GM12801 (cell line): Measurements from ENCODE around the gene AP2B1.
A peak's percentile ranks its signal among the peaks of the same experiment; 100 is the strongest.

ENCODE experiments used
- TF ChIP-seq, protein P1 (sequence below): IDR thresholded peaks from one replicate; pipeline ENCODE4 v1.5.1; 2011; ENCODE audit warnings: control low read depth; ENCODE audit not compliant: insufficient read length; ENCODE audit errors: extremely low read depth

Gene AP2B1

GRCh38 chr17:35745749-35746320 is 158.7 kb downstream of the AP2B1 start:
- TF ChIP-seq, protein P1, sequence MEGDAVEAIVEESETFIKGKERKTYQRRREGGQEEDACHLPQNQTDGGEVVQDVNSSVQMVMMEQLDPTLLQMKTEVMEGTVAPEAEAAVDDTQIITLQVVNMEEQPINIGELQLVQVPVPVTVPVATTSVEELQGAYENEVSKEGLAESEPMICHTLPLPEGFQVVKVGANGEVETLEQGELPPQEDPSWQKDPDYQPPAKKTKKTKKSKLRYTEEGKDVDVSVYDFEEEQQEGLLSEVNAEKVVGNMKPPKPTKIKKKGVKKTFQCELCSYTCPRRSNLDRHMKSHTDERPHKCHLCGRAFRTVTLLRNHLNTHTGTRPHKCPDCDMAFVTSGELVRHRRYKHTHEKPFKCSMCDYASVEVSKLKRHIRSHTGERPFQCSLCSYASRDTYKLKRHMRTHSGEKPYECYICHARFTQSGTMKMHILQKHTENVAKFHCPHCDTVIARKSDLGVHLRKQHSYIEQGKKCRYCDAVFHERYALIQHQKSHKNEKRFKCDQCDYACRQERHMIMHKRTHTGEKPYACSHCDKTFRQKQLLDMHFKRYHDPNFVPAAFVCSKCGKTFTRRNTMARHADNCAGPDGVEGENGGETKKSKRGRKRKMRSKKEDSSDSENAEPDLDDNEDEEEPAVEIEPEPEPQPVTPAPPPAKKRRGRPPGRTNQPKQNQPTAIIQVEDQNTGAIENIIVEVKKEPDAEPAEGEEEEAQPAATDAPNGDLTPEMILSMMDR: no peak

- TF ChIP-seq, protein P1: peak; percentile 10
Observed at GRCh38 chr17:35747540-35748017, 160.5 kb downstream of the AP2B1 start.

DNA sequence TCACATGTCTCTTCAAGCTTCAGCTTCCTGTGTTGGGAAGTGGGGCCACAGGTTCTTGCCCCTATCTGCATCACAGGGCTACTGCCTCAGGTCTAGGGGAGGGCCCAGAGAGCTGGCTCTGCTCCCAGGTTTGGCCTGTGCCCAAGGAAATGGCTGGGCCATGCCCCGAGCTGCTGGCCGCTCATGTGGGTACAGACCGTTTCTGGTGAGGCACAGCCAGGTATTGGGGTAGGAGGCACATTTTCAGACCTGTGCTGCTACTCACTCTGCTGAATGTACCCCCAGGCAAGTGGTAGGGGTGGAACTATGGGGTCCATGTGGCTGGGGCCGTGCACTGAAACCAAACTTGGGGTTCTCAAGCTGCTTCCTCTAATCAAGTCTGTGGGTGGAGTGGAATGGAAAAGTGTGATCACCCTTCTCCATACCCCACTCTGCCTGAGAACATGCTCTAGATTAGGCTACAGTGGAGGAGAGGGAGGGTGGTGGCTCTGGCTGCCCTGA is 161.3 kb downstream of the AP2B1 start:
- TF ChIP-seq, protein P1: no peak

DNA sequence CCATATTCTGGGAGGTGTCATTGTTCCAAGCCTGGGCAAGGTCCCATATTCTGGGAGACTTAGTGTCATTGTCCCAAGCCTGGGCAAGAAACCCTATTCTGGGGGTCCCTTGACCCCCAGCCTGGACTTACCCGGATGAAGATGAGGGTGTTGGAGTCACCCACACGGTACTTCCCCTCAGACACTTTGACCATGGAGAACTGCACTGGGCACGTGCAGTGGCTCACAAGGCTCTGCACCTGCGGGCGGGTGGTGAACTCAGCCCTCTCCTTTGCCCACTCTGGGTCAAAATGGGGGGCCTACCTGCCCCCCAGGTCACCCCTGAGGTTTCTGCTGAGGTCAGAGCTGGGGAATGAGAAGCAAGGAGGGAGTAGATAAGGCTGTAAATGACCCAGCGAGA is 161.9 kb downstream of the AP2B1 start:
- TF ChIP-seq, protein P1: no peak

DNA sequence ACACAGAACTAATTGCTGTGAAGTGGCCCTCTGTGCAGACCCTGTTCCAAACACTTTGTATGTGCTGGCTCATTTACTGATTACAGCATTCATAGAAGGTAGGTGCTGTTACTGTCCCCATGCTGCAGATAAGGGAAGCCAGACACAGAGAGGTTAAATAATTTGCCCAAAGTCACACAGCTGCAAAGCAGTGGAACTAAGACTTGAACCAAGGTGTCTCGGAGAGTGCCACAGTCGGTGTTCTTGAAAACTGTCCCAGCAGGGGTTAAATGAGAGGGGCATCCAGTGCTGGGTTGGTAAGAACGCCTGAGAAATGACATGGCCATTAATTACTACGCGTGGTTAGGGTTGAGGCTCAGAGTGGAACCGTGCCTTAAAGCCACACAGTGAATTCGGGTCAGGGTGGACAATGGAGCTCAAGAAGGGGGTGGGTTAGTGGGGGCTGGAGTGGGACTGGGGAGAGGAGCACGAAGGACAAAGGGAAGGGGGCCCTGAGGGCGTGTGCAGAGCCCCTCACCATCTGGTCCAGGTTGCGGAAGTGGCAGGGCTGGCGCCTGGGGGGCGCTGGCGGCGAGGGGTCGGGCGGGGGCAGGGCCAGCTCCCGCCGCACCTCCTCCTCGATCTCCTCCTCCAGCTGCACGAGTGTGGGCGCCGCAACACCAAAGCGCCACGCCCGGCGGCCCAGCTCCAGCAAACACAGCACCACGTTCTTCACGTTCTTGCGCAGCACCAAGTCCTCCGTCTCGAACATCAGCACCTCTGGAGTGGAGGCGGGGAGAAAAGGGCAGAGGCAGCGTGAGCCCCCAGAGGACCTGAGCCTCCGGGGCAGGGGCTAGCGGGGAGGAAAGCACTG is 162.7 kb downstream of the AP2B1 start:
- TF ChIP-seq, protein P1: no peak

DNA sequence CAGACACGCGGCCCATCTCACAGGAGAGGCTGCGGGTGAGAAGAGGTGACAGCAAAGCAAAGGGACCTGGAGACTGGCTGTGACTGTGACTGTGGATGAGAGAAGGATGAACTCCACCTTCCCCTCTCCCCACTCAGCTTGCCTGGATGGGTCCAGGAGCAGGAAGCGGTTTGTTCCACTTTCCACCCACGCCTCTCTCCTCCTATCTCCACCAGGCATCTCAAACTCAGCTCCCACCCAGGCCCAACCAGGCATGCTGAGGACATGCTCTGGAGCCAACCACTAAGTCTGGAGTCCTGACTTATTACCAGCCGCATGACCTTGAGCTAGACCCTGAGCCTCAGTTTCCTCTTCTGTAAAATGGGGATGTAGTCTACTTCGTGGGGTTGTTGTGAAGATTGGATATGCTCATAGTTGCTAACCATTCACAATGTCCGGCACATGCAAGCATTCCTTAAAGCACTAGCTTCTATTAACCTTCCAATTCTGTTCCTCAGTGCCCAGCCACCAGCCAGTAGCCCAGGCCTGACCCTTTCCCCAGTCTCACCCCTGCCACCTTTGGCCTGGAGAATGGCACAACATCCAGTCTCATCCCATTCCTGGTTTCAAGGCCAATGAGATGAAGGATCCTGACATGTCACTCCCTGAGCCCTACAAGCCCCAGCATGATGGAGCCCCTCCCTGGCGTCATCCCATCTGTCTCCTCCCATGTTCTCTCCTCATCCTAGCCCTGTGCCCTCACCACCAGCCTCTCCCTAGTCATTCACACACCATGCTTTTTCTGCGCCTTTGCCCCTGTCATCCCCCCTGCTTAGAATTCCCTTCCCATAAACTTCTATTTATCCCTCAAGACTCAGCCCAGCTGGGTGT is 163.6 kb downstream of the AP2B1 start:
- TF ChIP-seq, protein P1: no peak

GRCh38 chr17:35752471-35752870 is 165.3 kb downstream of the AP2B1 start:
- TF ChIP-seq, protein P1: no peak
